ENCODE results near the gene ARMH1. TPM values are rescaled to one million over a fixed set of nuclear protein-coding genes. Genes with fewer than 3 reads are reported as not detected.
"Not testable (repeated sequence)": the region's sequence is repeated elsewhere in the genome, so short reads cannot be mapped to it uniquely, and the experiment has no call there.

The ARMH1 gene
- total RNA-seq, 6 donors from 2014 or later = 4.6 to 29.3 (median 13.0) TPM

- peaks cover 0 to 8% (median 6%) of the 10 kb centered on the region in 4 donors for H3K4me1 ChIP-seq
- 74 to 78% methylated on average over 12 of the region's 12 CpGs for WGBS, 2 donors
- no peak overlapping the region for H3K4me3 ChIP-seq
- no peak for ATAC-seq (ENCODE audit: low FRiP score in 2 of 2)
- no peak for DNase-seq
- no peak for TF ChIP-seq EP300 (IDR thresholded peaks at IDR 0.05)
- TF ChIP-seq CTCF (IDR thresholded peaks at IDR 0.05) = no peak
- no peak for TF ChIP-seq POLR2AphosphoS5 (IDR thresholded peaks at IDR 0.05)
- no peak for TF ChIP-seq POLR2A (IDR thresholded peaks at IDR 0.05)
- no peaks in the 10 kb centered on the region for H3K27me3 ChIP-seq
- H3K9me3 ChIP-seq = no peaks in the 10 kb centered on the region
- no peaks in the 10 kb centered on the region for H3K36me3 ChIP-seq
- no peak overlapping the region for H3K27ac ChIP-seq
Measured at GRCh38 chr1:44664730-44665370, 9.7 kb upstream of the ARMH1 start.

- H3K4me1 ChIP-seq; H3K36me3 ChIP-seq; ATAC-seq (ENCODE audit: low FRiP score in 2 of 2); H3K27ac ChIP-seq; H3K9me3 ChIP-seq; H3K27me3 ChIP-seq; H3K4me3 ChIP-seq; DNase-seq: not testable (repeated sequence)
- 100% methylated on average over 1 of the region's 1 CpG for WGBS, 2 donors
Measured at GRCh38 chr1:44666719-44667118, 7.8 kb upstream of the ARMH1 start.

- DNase-seq (no peak), ATAC-seq (ENCODE audit: low FRiP score in 2 of 2) (no peak)
- Histone ChIP-seq H3K27ac (peak overlapping the region in 2 of 4 donors; percentile 97 to 98), H3K9me3 (no peaks in the 10 kb centered on the region), H3K4me1 (peaks cover 29 to 45% (median 37%) of the 10 kb centered on the region in 4 donors), H3K4me3 (no peak overlapping the region), H3K27me3 (no peaks in the 10 kb centered on the region), H3K36me3 (no peaks in the 10 kb centered on the region)
- 81 to 91% methylated on average over 10 of the region's 10 CpGs for WGBS, 2 donors
- no peak for TF ChIP-seq CTCF (IDR thresholded peaks at IDR 0.05)
- TF ChIP-seq POLR2AphosphoS5 (IDR thresholded peaks at IDR 0.05) = no peak
- TF ChIP-seq POLR2A (IDR thresholded peaks at IDR 0.05) = no peak
- no peak for TF ChIP-seq EP300 (IDR thresholded peaks at IDR 0.05)
Measured at GRCh38 chr1:44670751-44671640, 3.5 kb upstream of the ARMH1 start.

- Histone ChIP-seq H3K4me3 (peak overlapping the region in 1 of 4 donors; percentile 65), H3K9me3 (no peaks in the 10 kb centered on the region), H3K4me1 (peaks cover 39 to 59% (median 48%) of the 10 kb centered on the region in 4 donors), H3K36me3 (no peaks in the 10 kb centered on the region), H3K27ac (peak overlapping the region; percentile 35 to 98 (median 96)), H3K27me3 (no peaks in the 10 kb centered on the region)
- peak; percentile 39 to 53 for TF ChIP-seq POLR2AphosphoS5 (IDR thresholded peaks at IDR 0.05)
- peak in 1 of 4 donors; percentile 54 for TF ChIP-seq POLR2A (IDR thresholded peaks at IDR 0.05)
- no peak for TF ChIP-seq EP300 (IDR thresholded peaks at IDR 0.05)
- TF ChIP-seq CTCF (IDR thresholded peaks at IDR 0.05) = no peak
- ATAC-seq (ENCODE audit: low FRiP score in 2 of 2) (peak in 1 of 2 donors; percentile 18), DNase-seq (peak in 1 of 2 donors; percentile 86)
- WGBS, 2 donors = 56 to 63% methylated on average over 13 of the region's 13 CpGs
Measured at GRCh38 chr1:44672254-44672955, 2.1 kb upstream of the ARMH1 start.
